ENCODE data around the gene FTO.

- TF ChIP-seq, protein P1, sequence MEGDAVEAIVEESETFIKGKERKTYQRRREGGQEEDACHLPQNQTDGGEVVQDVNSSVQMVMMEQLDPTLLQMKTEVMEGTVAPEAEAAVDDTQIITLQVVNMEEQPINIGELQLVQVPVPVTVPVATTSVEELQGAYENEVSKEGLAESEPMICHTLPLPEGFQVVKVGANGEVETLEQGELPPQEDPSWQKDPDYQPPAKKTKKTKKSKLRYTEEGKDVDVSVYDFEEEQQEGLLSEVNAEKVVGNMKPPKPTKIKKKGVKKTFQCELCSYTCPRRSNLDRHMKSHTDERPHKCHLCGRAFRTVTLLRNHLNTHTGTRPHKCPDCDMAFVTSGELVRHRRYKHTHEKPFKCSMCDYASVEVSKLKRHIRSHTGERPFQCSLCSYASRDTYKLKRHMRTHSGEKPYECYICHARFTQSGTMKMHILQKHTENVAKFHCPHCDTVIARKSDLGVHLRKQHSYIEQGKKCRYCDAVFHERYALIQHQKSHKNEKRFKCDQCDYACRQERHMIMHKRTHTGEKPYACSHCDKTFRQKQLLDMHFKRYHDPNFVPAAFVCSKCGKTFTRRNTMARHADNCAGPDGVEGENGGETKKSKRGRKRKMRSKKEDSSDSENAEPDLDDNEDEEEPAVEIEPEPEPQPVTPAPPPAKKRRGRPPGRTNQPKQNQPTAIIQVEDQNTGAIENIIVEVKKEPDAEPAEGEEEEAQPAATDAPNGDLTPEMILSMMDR (IDR thresholded peaks at IDR 0.05; ENCODE audit: insufficient read depth, low read length, poor library complexity, severe bottlenecking): no peak
- TF ChIP-seq EZH2phosphoT487 (conservative IDR thresholded peaks at IDR 0.05; ENCODE audit: low read length): no peak
Measured at GRCh38 chr16:54191163-54191562, 487.2 kb downstream of the FTO start.
